A673 (cell line): Measurements from ENCODE around the gene MTHFD2L. TPM values are rescaled to one million over a fixed set of nuclear protein-coding genes. Genes with fewer than 3 reads are reported as not detected.

Source experiments
- BruUV-seq: library from RNA; stranded (reverse); fragments of 400-500 nt; replicated peaks from 2 replicates; lab custom pipeline; 2021; lab: Mats Ljungman, UMichigan
- CTCF ChIA-PET: fragments of 300-600 bp; sonication (Branson Sonifier 250); formaldehyde crosslinking; loops from one replicate; lab custom pipeline; 2022; ENCODE audit warnings: antibody characterized with exemption; lab: Charles Lee
- POLR2A ChIA-PET: fragments of 300-600 bp; sonication (Branson Sonifier 250); formaldehyde crosslinking; loops from one replicate; lab custom pipeline; 2022; ENCODE audit warnings: antibody characterized with exemption; ENCODE audit not compliant: low non-redundant PET; lab: Charles Lee
- DNase-seq: peaks from one replicate; pipeline ENCODE4 v3.0.0-alpha.2; 2015; ENCODE audit warnings: low spot score
- H3K27ac ChIP-seq: fragments of 200-600 bp; sonication (generic); 2 replicates; pipeline ENCODE4 v1.5.1; 2016; ENCODE audit warnings: mixed run types, low read depth, mild to moderate bottlenecking, mixed read lengths, antibody characterized with exemption, low read length; ENCODE audit not compliant: poor library complexity, severe bottlenecking
- H3K27me3 ChIP-seq: fragments of 200-600 bp; sonication (generic); replicated peaks from 2 replicates; pipeline ENCODE4 v1.6.1; 2017; ENCODE audit warnings: mixed run types, low read depth, mild to moderate bottlenecking, mixed read lengths, antibody characterized with exemption, low read length; ENCODE audit not compliant: insufficient read depth, poor library complexity
- H3K36me3 ChIP-seq: fragments of 200-600 bp; sonication (generic); 2 replicates; pipeline ENCODE4 v1.6.1; 2016; ENCODE audit warnings: mixed run types, mild to moderate bottlenecking, mixed read lengths, antibody characterized with exemption, low read length; ENCODE audit not compliant: insufficient read depth, poor library complexity, severe bottlenecking
- H3K4me1 ChIP-seq: fragments of 200-600 bp; sonication (generic); 2 replicates; pipeline ENCODE4 v1.6.1; 2017; ENCODE audit warnings: mixed run types, mild to moderate bottlenecking, mixed read lengths, antibody characterized with exemption, low read length; ENCODE audit not compliant: insufficient read depth, poor library complexity, severe bottlenecking
- H3K4me3 ChIP-seq: fragments of 200-600 bp; sonication (generic); 2 replicates; pipeline ENCODE4 v1.5.1; 2016; ENCODE audit warnings: low read depth, mixed run types, mild to moderate bottlenecking, mixed read lengths, low read length; ENCODE audit not compliant: poor library complexity, severe bottlenecking
- H3K9me3 ChIP-seq: fragments of 200-600 bp; sonication (generic); 2 replicates; pipeline ENCODE4 v1.6.1; 2016; ENCODE audit warnings: mixed run types, low read depth, mild to moderate bottlenecking, mixed read lengths, antibody characterized with exemption, low read length; ENCODE audit not compliant: poor library complexity, severe bottlenecking
- EZH2 ChIP-seq: fragments of 200-600 bp; sonication (generic); IDR thresholded peaks from 2 replicates; pipeline ENCODE4 v1.6.1; 2017; ENCODE audit warnings: borderline replicate concordance, low read depth, mild to moderate bottlenecking, mixed read lengths, antibody characterized with exemption, low read length; ENCODE audit not compliant: poor library complexity, severe bottlenecking
- intact Hi-C: fragments of 100-400 bp; cut with micrococcal nuclease; formaldehyde crosslinking; loops from one replicate; pipeline ENCODE4 v1.10.0; 2022; ENCODE audit not compliant: unreplicated experiment
- total RNA-seq: library from RNA; stranded (reverse); gene quantifications from 2 replicates; pipeline ENCODE4 v1.2.3, GENCODE V29; 2021
- TF ChIP-seq, protein P1 (sequence below): fragments of 300-800, 200-600 bp; sonication (generic); conservative IDR thresholded peaks from 2 replicates; pipeline ENCODE4 v1.5.1; 2017; ENCODE audit warnings: low read depth, mild to moderate bottlenecking, antibody characterized with exemption, low read length, moderate library complexity, mixed read lengths

Gene MTHFD2L
- total RNA-seq, 1 experiment from 2014 or later, result 11.4 TPM

- Histone ChIP-seq H3K4me1 (no peaks in the 10 kb centered on the region), H3K4me3 (no peak overlapping the region), H3K9me3 (no peaks in the 10 kb centered on the region), H3K27me3 (no peaks in the 10 kb centered on the region), H3K27ac (no peak overlapping the region), H3K36me3 (no peaks in the 10 kb centered on the region)
- DNase-seq, result no peak
- TF ChIP-seq, protein P1, sequence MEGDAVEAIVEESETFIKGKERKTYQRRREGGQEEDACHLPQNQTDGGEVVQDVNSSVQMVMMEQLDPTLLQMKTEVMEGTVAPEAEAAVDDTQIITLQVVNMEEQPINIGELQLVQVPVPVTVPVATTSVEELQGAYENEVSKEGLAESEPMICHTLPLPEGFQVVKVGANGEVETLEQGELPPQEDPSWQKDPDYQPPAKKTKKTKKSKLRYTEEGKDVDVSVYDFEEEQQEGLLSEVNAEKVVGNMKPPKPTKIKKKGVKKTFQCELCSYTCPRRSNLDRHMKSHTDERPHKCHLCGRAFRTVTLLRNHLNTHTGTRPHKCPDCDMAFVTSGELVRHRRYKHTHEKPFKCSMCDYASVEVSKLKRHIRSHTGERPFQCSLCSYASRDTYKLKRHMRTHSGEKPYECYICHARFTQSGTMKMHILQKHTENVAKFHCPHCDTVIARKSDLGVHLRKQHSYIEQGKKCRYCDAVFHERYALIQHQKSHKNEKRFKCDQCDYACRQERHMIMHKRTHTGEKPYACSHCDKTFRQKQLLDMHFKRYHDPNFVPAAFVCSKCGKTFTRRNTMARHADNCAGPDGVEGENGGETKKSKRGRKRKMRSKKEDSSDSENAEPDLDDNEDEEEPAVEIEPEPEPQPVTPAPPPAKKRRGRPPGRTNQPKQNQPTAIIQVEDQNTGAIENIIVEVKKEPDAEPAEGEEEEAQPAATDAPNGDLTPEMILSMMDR, result no peak
- no peak for TF ChIP-seq EZH2
- intact Hi-C loops, result no loop called here
- BruUV-seq, result no TSS peak
- CTCF ChIA-PET, result no interaction called here
- POLR2A ChIA-PET, result no interaction called here
Observed at GRCh38 chr4:74287164-74287563, 129.2 kb downstream of the MTHFD2L start.

GRCh38 chr4:74287791-74288190, 129.9 kb downstream of the MTHFD2L start:
- Histone ChIP-seq H3K36me3 (no peaks in the 10 kb centered on the region), H3K27me3 (no peaks in the 10 kb centered on the region), H3K9me3 (no peaks in the 10 kb centered on the region), H3K4me3 (no peak overlapping the region), H3K4me1 (no peaks in the 10 kb centered on the region), H3K27ac (no peak overlapping the region)
- intact Hi-C loops, result no loop called here
- no peak for DNase-seq
- no TSS peak for BruUV-seq
- no peak for TF ChIP-seq EZH2
- TF ChIP-seq, protein P1, result no peak
- ChIA-PET POLR2A (no interaction called here), CTCF (no interaction called here)

- Histone ChIP-seq H3K4me1 (no peaks in the 10 kb centered on the region), H3K4me3 (no peak overlapping the region), H3K27ac (no peak overlapping the region), H3K27me3 (no peaks in the 10 kb centered on the region), H3K36me3 (no peaks in the 10 kb centered on the region), H3K9me3 (no peaks in the 10 kb centered on the region)
- intact Hi-C loops, result no loop called here
- POLR2A ChIA-PET, result no interaction called here
- CTCF ChIA-PET, result no interaction called here
- BruUV-seq, result no TSS peak
- no peak for DNase-seq
- TF ChIP-seq, protein P1, result no peak
- TF ChIP-seq EZH2, result no peak
Observed at GRCh38 chr4:74291471-74291870, 133.6 kb downstream of the MTHFD2L start.
